HCT116 (cell line): ENCODE results near the gene RIN3. TPM values are rescaled to one million over a fixed set of nuclear protein-coding genes. Genes with fewer than 3 reads are reported as not detected.

ENCODE experiments used
- ATAC-seq: fragments of 200-7000 bp; cut with Tn5 transposase; 2 replicates; pipeline ENCODE4 v1.9.1; 2020; ENCODE audit warnings: mild to moderate bottlenecking, moderate library complexity
- BruUV-seq: library from RNA; stranded (reverse); fragments of 400-500 nt; replicated peaks from 2 replicates; lab custom pipeline; 2021; lab: Mats Ljungman, UMichigan
- CTCF ChIA-PET: fragments of 300-600 bp; sonication (Branson Sonifier 250); formaldehyde crosslinking; loops from one replicate; lab custom pipeline; 2021; ENCODE audit warnings: antibody characterized with exemption; lab: Charles Lee
- POLR2A ChIA-PET: fragments of 300-600, 350-600 bp; sonication (Branson Sonifier 250); formaldehyde crosslinking; loops from one replicate; lab custom pipeline; 2021; ENCODE audit warnings: antibody characterized with exemption; lab: Charles Lee
- RAD21 ChIA-PET, 2 experiments: fragments of 300-600 bp; sonication (Branson Sonifier 250); formaldehyde crosslinking; loops; one replicate each; lab custom pipeline; 2023; ENCODE audit warnings: low total read pairs in 2 of 2; ENCODE audit not compliant: uncharacterized antibody in 2 of 2, unreplicated experiment in 2 of 2, low non-redundant PET in 1 of 2; lab: Charles Lee
- DNase-seq: peaks from one replicate; pipeline ENCODE4 v3.0.0-alpha.2; 2010; ENCODE audit warnings: low read depth, low spot score
- H2AFZ ChIP-seq: fragments of 200-600 bp; shearing (Covaris generic), sonication (generic); 2 replicates; pipeline ENCODE4 v1.6.1; 2017; ENCODE audit warnings: low read depth, mixed run types, mixed read lengths, antibody characterized with exemption, low read length; ENCODE audit not compliant: poor library complexity, severe bottlenecking
- H3K27ac ChIP-seq: 2 replicates; pipeline ENCODE4 v1.5.1; 2012; ENCODE audit warnings: low read depth, low read length
- H3K27me3 ChIP-seq: fragments of 200-600 bp; sonication (generic); 2 replicates; pipeline ENCODE4 v1.6.1; 2016; ENCODE audit warnings: mixed run types, low read length, mixed read lengths; ENCODE audit not compliant: insufficient read depth
- H3K36me3 ChIP-seq, 2 experiments: fragments of 200-500 bp in 1 of 2; fragments of 200-600 bp in 1 of 2; sonication (Bioruptor generic) in 1 of 2; sonication (generic) in 1 of 2; 2 replicates each; pipeline versions ENCODE4 v1.5.1 to v1.6.1; 2014 to 2016; ENCODE audit warnings: low read length in 2 of 2, inconsistent platforms in 1 of 2, mixed read lengths in 1 of 2, mixed run types in 1 of 2; ENCODE audit not compliant: insufficient read depth in 2 of 2, control insufficient read depth in 1 of 2
- H3K4me1 ChIP-seq, 2 experiments: fragments of 200-600 bp in 1 of 2; sonication (generic) in 1 of 2; 2 replicates each; pipeline versions ENCODE4 v1.5.1 to v1.6.1; 2012 to 2017; ENCODE audit warnings: low read length in 2 of 2, inconsistent platforms in 1 of 2, mild to moderate bottlenecking in 1 of 2, mixed read lengths in 1 of 2, mixed run types in 1 of 2, moderate library complexity in 1 of 2; ENCODE audit not compliant: insufficient read depth in 2 of 2, control insufficient read depth in 1 of 2
- H3K4me2 ChIP-seq: fragments of 200-600 bp; sonication (generic); 2 replicates; pipeline ENCODE4 v1.6.1; 2017; ENCODE audit warnings: mixed run types, low read length, mixed read lengths
- H3K4me3 ChIP-seq, 2 experiments: fragments of 200-600 bp in 1 of 2; sonication (generic) in 1 of 2; replicated peaks in 1 of 2; 2 replicates each; pipeline ENCODE4 v1.5.1; 2011 to 2016; ENCODE audit warnings: low read length in 2 of 2, control low read depth in 1 of 2, low read depth in 1 of 2, mild to moderate bottlenecking in 1 of 2, mixed read lengths in 1 of 2, mixed run types in 1 of 2
- H3K79me2 ChIP-seq: fragments of 200-600 bp; sonication (generic); 2 replicates; pipeline ENCODE4 v1.6.1; 2017; ENCODE audit warnings: mild to moderate bottlenecking, mixed run types, low read length, moderate library complexity, mixed read lengths; ENCODE audit not compliant: insufficient read depth
- H3K9ac ChIP-seq: fragments of 200-600 bp; sonication (generic); 2 replicates; pipeline ENCODE4 v1.6.1; 2016; ENCODE audit warnings: low read length, mixed read lengths
- H3K9me2 ChIP-seq: fragments of 200-600 bp; sonication (generic), shearing (Covaris generic); 2 replicates; pipeline ENCODE4 v1.6.1; 2017; ENCODE audit warnings: mixed run types, mild to moderate bottlenecking, moderate library complexity; ENCODE audit not compliant: insufficient read depth
- H3K9me3 ChIP-seq, 2 experiments: fragments of 200-500 bp in 1 of 2; fragments of 200-600 bp in 1 of 2; sonication (Bioruptor generic) in 1 of 2; sonication (generic) in 1 of 2; 2 replicates each; pipeline ENCODE4 v1.6.1; 2014 to 2017; ENCODE audit warnings: low read length in 2 of 2, mixed read lengths in 2 of 2, inconsistent platforms in 1 of 2, low read depth in 1 of 2, mild to moderate bottlenecking in 1 of 2, mixed run types in 1 of 2, moderate library complexity in 1 of 2; ENCODE audit not compliant: control insufficient read depth in 1 of 2, insufficient read depth in 1 of 2
- H4K20me1 ChIP-seq: fragments of 200-600 bp; sonication (generic), shearing (Covaris generic); 2 replicates; pipeline ENCODE4 v1.6.1; 2017; ENCODE audit warnings: mixed run types, mild to moderate bottlenecking, moderate library complexity; ENCODE audit not compliant: insufficient read depth
- CBX3 ChIP-seq: IDR thresholded peaks from 2 replicates; pipeline ENCODE4 v1.6.1; 2012; ENCODE audit warnings: low read depth
- CEBPB ChIP-seq: IDR thresholded peaks from 2 replicates; pipeline ENCODE4 v1.6.1; 2012; ENCODE audit warnings: low read depth
- EGR1 ChIP-seq: IDR thresholded peaks from 2 replicates; pipeline ENCODE4 v1.6.1; 2012; ENCODE audit warnings: low read depth
- ELF1 ChIP-seq: IDR thresholded peaks from 2 replicates; pipeline ENCODE4 v1.6.1; 2012; ENCODE audit warnings: low read depth, borderline replicate concordance
- EZH2 ChIP-seq: fragments of 200-600 bp; sonication (generic); IDR thresholded peaks from 2 replicates; pipeline ENCODE4 v1.6.1; 2017; ENCODE audit warnings: antibody characterized with exemption, mixed run types
- FOSL1 ChIP-seq: IDR thresholded peaks from 2 replicates; pipeline ENCODE4 v1.6.1; 2012; ENCODE audit warnings: low read depth
- POLR2A ChIP-seq: IDR thresholded peaks from 2 replicates; pipeline ENCODE4 v1.7.0; 2011; ENCODE audit warnings: borderline replicate concordance; ENCODE audit not compliant: insufficient read depth, insufficient read length; ENCODE audit errors: extremely low read depth
- POLR2AphosphoS5 ChIP-seq: IDR thresholded peaks from 2 replicates; pipeline ENCODE4 v1.6.1; 2011; ENCODE audit warnings: mild to moderate bottlenecking, low read depth, low read length, moderate library complexity
- RAD21 ChIP-seq: IDR thresholded peaks from 2 replicates; pipeline ENCODE4 v1.6.1; 2012; ENCODE audit warnings: low read depth, mild to moderate bottlenecking
- SIN3A ChIP-seq: IDR thresholded peaks from 2 replicates; pipeline ENCODE4 v1.6.1; 2012; ENCODE audit warnings: low read depth
- SRF ChIP-seq: IDR thresholded peaks from 2 replicates; pipeline ENCODE4 v1.6.1; 2012; ENCODE audit warnings: low read depth
- YY1 ChIP-seq: IDR thresholded peaks from 2 replicates; pipeline ENCODE4 v1.6.1; 2011; ENCODE audit warnings: low read length, low read depth, moderate library complexity, mild to moderate bottlenecking; ENCODE audit not compliant: insufficient replicate concordance; ENCODE audit errors: extremely low read depth
- ZNF274 ChIP-seq: fragments of 200-500 bp; sonication (Bioruptor generic); IDR thresholded peaks from 2 replicates; pipeline ENCODE4 v1.6.1; 2014; ENCODE audit warnings: mild to moderate bottlenecking, low read depth, low read length, inconsistent platforms
- intact Hi-C: fragments of 100-400 bp; cut with micrococcal nuclease; formaldehyde crosslinking; loops from 2 replicates; pipeline ENCODE4 v1.10.0; 2022
- total RNA-seq: library from RNA; stranded (reverse); gene quantifications from one replicate; pipeline ENCODE4 v1.2.1, GENCODE V29; 2021; ENCODE audit not compliant: unreplicated experiment
- TF ChIP-seq, protein P1 (sequence below), 3 experiments: fragments of 200-600 bp in 1 of 3; sonication (generic) in 1 of 3; IDR thresholded peaks in 2 of 3; conservative IDR thresholded peaks in 1 of 3; 2 replicates each; pipeline ENCODE4 v1.5.1; 2012 to 2017; ENCODE audit warnings: low read depth in 2 of 3, low read length in 2 of 3, antibody characterized with exemption in 1 of 3, borderline replicate concordance in 1 of 3, control low read depth in 1 of 3, mild to moderate bottlenecking in 1 of 3, mixed read lengths in 1 of 3, mixed run types in 1 of 3, moderate library complexity in 1 of 3; ENCODE audit not compliant: insufficient read depth in 1 of 3
- TF ChIP-seq, protein P2 (sequence below): IDR thresholded peaks from 2 replicates; pipeline ENCODE4 v1.6.1; 2012
- TF ChIP-seq, protein P3 (sequence below): IDR thresholded peaks from 2 replicates; pipeline ENCODE4 v1.6.1; 2012; ENCODE audit warnings: low read depth

Gene RIN3
- total RNA-seq, 1 experiment from 2014 or later = 22.2 TPM

DNA sequence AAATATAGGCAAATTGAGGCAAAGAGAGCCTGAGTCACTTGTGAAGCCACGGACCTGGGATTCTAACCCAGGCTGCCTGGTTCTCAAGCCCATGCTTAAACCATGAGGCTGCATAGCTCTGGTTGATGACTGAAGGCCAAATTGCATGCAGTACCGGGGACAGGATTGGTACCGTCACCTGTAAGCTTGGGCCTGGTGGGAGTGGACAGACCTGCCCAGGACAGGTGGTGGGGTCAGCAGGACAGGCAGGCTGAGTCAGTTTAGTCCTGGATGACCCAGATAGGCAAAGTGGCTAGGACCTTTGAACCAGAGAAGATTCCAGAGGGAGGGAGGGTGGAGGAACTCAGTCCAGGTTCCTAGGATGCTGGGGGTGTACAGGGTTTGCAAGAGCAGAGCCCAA, 25.8 kb downstream of the RIN3 start (continued):
- TF ChIP-seq SIN3A = no peak
- no peak for TF ChIP-seq FOSL1
- TF ChIP-seq, protein P1, sequence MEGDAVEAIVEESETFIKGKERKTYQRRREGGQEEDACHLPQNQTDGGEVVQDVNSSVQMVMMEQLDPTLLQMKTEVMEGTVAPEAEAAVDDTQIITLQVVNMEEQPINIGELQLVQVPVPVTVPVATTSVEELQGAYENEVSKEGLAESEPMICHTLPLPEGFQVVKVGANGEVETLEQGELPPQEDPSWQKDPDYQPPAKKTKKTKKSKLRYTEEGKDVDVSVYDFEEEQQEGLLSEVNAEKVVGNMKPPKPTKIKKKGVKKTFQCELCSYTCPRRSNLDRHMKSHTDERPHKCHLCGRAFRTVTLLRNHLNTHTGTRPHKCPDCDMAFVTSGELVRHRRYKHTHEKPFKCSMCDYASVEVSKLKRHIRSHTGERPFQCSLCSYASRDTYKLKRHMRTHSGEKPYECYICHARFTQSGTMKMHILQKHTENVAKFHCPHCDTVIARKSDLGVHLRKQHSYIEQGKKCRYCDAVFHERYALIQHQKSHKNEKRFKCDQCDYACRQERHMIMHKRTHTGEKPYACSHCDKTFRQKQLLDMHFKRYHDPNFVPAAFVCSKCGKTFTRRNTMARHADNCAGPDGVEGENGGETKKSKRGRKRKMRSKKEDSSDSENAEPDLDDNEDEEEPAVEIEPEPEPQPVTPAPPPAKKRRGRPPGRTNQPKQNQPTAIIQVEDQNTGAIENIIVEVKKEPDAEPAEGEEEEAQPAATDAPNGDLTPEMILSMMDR (IDR thresholded peaks at IDR 0.05 in 2 of 3, conservative IDR thresholded peaks at IDR 0.05 in 1 of 3; ENCODE audit: borderline replicate concordance in 1 of 3, insufficient read depth in 1 of 3, low read depth in 2 of 3, low read length in 2 of 3) = no peak

DNA sequence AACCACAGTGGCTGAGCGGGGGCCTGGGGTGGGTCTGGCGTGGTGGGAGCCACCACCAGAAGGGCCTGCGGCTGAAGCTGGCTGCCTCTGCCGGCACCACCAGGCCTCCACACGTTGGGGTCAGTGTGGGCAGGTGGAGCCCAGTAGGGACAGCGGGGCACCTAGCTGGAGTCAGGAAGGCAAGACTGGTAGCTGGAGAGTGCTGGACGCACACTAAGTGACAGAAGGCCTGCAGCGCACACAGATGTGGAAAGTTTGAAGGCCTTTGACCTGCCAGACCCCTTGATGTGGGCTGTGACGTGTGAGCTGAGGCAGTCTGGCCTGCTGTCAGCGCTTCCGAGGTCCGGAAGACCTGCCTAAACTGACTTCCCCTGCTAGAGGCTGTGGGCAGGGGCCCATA, 26.3 kb downstream of the RIN3 start:
- RAD21 ChIA-PET = no interaction called here
- no peaks in the 10 kb centered on the region for H3K27me3 ChIP-seq
- H3K79me2 ChIP-seq = peaks cover 10% of the 10 kb centered on the region; the same call in 1 of the 2 replicates
- CTCF ChIA-PET = no interaction called here
- H3K9me3 ChIP-seq = no peaks in the 10 kb centered on the region
- DNase-seq (no peak), ATAC-seq (0 out of 2 replicates have a peak, but pooled peaks have one; percentile 3)
- no peaks in the 10 kb centered on the region for H3K36me3 ChIP-seq
- H2AFZ ChIP-seq = no peak overlapping the region
- no peaks in the 10 kb centered on the region for H4K20me1 ChIP-seq
- POLR2A ChIA-PET = no interaction called here
- intact Hi-C loops = no loop called here
- no TSS peak for BruUV-seq
- no peak overlapping the region for H3K4me3 ChIP-seq
- no peak overlapping the region for H3K9ac ChIP-seq
- no peak for TF ChIP-seq POLR2A
- TF ChIP-seq ZNF274 = no peak
- TF ChIP-seq RAD21 = no peak
- no peak for TF ChIP-seq FOSL1
- TF ChIP-seq EGR1 = no peak
- TF ChIP-seq, protein P2, sequence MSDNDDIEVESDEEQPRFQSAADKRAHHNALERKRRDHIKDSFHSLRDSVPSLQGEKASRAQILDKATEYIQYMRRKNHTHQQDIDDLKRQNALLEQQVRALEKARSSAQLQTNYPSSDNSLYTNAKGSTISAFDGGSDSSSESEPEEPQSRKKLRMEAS = no peak
- TF ChIP-seq CBX3 = no peak
- TF ChIP-seq SRF = no peak
- TF ChIP-seq CEBPB = no peak
- no peak for TF ChIP-seq POLR2AphosphoS5
- TF ChIP-seq, protein P3, sequence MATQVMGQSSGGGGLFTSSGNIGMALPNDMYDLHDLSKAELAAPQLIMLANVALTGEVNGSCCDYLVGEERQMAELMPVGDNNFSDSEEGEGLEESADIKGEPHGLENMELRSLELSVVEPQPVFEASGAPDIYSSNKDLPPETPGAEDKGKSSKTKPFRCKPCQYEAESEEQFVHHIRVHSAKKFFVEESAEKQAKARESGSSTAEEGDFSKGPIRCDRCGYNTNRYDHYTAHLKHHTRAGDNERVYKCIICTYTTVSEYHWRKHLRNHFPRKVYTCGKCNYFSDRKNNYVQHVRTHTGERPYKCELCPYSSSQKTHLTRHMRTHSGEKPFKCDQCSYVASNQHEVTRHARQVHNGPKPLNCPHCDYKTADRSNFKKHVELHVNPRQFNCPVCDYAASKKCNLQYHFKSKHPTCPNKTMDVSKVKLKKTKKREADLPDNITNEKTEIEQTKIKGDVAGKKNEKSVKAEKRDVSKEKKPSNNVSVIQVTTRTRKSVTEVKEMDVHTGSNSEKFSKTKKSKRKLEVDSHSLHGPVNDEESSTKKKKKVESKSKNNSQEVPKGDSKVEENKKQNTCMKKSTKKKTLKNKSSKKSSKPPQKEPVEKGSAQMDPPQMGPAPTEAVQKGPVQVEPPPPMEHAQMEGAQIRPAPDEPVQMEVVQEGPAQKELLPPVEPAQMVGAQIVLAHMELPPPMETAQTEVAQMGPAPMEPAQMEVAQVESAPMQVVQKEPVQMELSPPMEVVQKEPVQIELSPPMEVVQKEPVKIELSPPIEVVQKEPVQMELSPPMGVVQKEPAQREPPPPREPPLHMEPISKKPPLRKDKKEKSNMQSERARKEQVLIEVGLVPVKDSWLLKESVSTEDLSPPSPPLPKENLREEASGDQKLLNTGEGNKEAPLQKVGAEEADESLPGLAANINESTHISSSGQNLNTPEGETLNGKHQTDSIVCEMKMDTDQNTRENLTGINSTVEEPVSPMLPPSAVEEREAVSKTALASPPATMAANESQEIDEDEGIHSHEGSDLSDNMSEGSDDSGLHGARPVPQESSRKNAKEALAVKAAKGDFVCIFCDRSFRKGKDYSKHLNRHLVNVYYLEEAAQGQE = no peak
- no peak for TF ChIP-seq EZH2
- TF ChIP-seq, protein P1 (IDR thresholded peaks at IDR 0.05 in 2 of 3, conservative IDR thresholded peaks at IDR 0.05 in 1 of 3; ENCODE audit: borderline replicate concordance in 1 of 3, insufficient read depth in 1 of 3, low read depth in 2 of 3, low read length in 2 of 3) = no peak
- TF ChIP-seq ELF1 = no peak
- no peak for TF ChIP-seq YY1
- peaks cover 16 to 35% of the 10 kb centered on the region in 2 experiments for H3K4me1 ChIP-seq
- no peaks in the 10 kb centered on the region for H3K9me2 ChIP-seq
- peak overlapping the region; percentile 60 for H3K4me2 ChIP-seq
- H3K27ac ChIP-seq = peak overlapping the region; percentile 36
